Heart right ventricle (tissue), 16 donors: ENCODE measurements around the gene IL25. TPM values are rescaled to one million over a fixed set of nuclear protein-coding genes. Genes with fewer than 3 reads are reported as not detected.

Experiments
- ATAC-seq, 8 donors: fragments of 200-7000 bp; cut with Tn5 transposase; one replicate each; pipeline ENCODE4 v1.9.1; 2020; ENCODE audit warnings: mild to moderate bottlenecking in 8 of 8, moderate library complexity in 8 of 8, moderate number of reproducible peaks in 1 of 8
- DNase-seq, 2 donors: peaks; one replicate each; pipeline ENCODE4 v3.0.0-alpha.2; 2020
- H3K27ac ChIP-seq, 10 donors: fragments of 200-600 bp; sonication (generic) in 2 of 10; one replicate each; pipeline versions ENCODE4 v1.5.0 to v1.8.0; 2020 to 2022; ENCODE audit warnings: mild to moderate bottlenecking in 3 of 10
- H3K27me3 ChIP-seq, 7 donors: fragments of 200-600 bp; one replicate each; pipeline ENCODE4 v1.8.0; 2021 to 2022; ENCODE audit warnings: mild to moderate bottlenecking in 2 of 7
- H3K36me3 ChIP-seq, 9 donors: fragments of 200-600 bp; sonication (generic) in 1 of 9; one replicate each; pipeline versions ENCODE4 v1.5.0 to v1.8.0; 2020 to 2022; ENCODE audit warnings: mild to moderate bottlenecking in 2 of 9
- H3K4me1 ChIP-seq, 9 donors: fragments of 200-600 bp; sonication (generic) in 1 of 9; one replicate each; pipeline versions ENCODE4 v1.5.0 to v1.8.0; 2020 to 2022; ENCODE audit warnings: mild to moderate bottlenecking in 4 of 9
- H3K4me3 ChIP-seq, 10 donors: fragments of 200-600 bp; sonication (generic) in 2 of 10; one replicate each; pipeline versions ENCODE4 v1.5.0 to v1.8.0; 2020 to 2022; ENCODE audit warnings: mild to moderate bottlenecking in 7 of 10, moderate library complexity in 2 of 10
- H3K9me3 ChIP-seq, 11 donors: fragments of 200-600 bp in 10 of 11; sonication (generic) in 2 of 11; one replicate each; pipeline versions ENCODE4 v1.5.0 to v1.8.0; 2013 to 2022; ENCODE audit warnings: mild to moderate bottlenecking in 2 of 11, control low read depth in 1 of 11, moderate library complexity in 1 of 11
- CTCF ChIP-seq, 9 donors: fragments of 200-600 bp; sonication (generic) in 2 of 9; IDR thresholded peaks; one replicate each; pipeline versions ENCODE4 v1.5.0 to v1.8.0; 2021 to 2022; ENCODE audit warnings: antibody characterized with exemption in 9 of 9, mild to moderate bottlenecking in 5 of 9, moderate library complexity in 1 of 9
- WGBS, 2 donors: extraction: QIAGEN DNeasy Blood & Tissue Kit; methylation state at CpG; one replicate each; pipeline ENCODE4 v1.1.7; 2013; ENCODE audit warnings: inconsistent platforms in 1 of 2; 5-methylcytosine and 5-hydroxymethylcytosine counted together
- intact Hi-C, 10 donors: fragments of 100-400 bp; cut with DNase I; formaldehyde crosslinking; loops; one replicate each; pipeline versions ENCODE4 v1.11.1 to v1.14.2; 2022
- polyA plus RNA-seq, 2 donors: library from polyadenylated mRNA; stranded (reverse); fragments of 200-250 nt; gene quantifications; one replicate each; pipeline ENCODE4 v1.2.3, GENCODE V29; 2013
- total RNA-seq, 10 donors: library from RNA; stranded (reverse); fragmentation: NEBNext Ultra II Directional in 3 of 10; extraction: Animal tissue kit (Norgen Biotek cat#: 25700) in 3 of 10; gene quantifications; one replicate each; pipeline versions ENCODE4 v1.2.1 to v1.2.4, GENCODE V29; 2021 to 2023
- donor health status: Arrhythmogenic right ventricular cardiomyopathy.
- donor health status: ischemic (EF 13 %, LVEDD 7.1; RV severe dilation, severe dysfunction).
- donor health status: healthy with polysubstance abuse.
- donor health status: DM: no; HTN: yes; CAD: no.
- donor health status: DM: no; HTN: no; CAD: no.
- donor health status: ischemic (EF 25% LVEDD 6.9; RV normal size, moderate dysfunction).
- donor health status: ischemic (EF 25% LVEDD 5.7; RV mildly dilated, moderate dysfunction).
- donor health status: healthy.
- donor health status: DM: yes; HTN: yes; CAD: no.
- donor health status: Ischemic cardiomyopathy.
- donor health status: ischemic (EF 35%, LVEDD 5.7; RV mildly dilated, moderate dysfunction).
- donor health status: nonischemic (EF 11% LVEDD 7.7; RV severe dilation, severe dysfunction).
- donor health status: DM: yes; HTN: yes; CAD: no.
- donor health status: PGD.
- donor health status: ischemic (EF 29% LVEDD 5.4; RV normal size, mild dysfunction).
- donor health status: nonischemic (EF 23%, LVEDD 6.1; RV moderate dilation, normal function).

The IL25 gene
- total and polyA plus RNA-seq, 12 donors = 0.29 TPM; not detected in 11

- 39 to 49% methylated on average over 16 of the region's 16 CpGs for WGBS, 2 donors
- Histone ChIP-seq H3K9me3 (no peaks in the 10 kb centered on the region), H3K4me1 (peaks cover 0 to 46% (median 8%) of the 10 kb centered on the region in 9 donors), H3K27ac (peak overlapping the region in 4 of 10 donors; percentile 15 to 48 (median 20)), H3K4me3 (no peak overlapping the region), H3K27me3 (peaks cover 0 to 7% (median 0%) of the 10 kb centered on the region in 7 donors), H3K36me3 (peaks cover 0 to 51% (median 8%) of the 10 kb centered on the region in 9 donors)
- intact Hi-C loops = loop anchor here in 7 of 10 donors (1.0 to 10.0 kb wide), 6 partner anchors 52 to 116 kb away; no protein-coding TSS in a partner anchor
- peak in 5 of 9 donors; percentile 1 to 11 (median 7) for TF ChIP-seq CTCF (IDR thresholded peaks at IDR 0.05)
- DNase-seq (no peak), ATAC-seq (peak; percentile 1 to 26 (median 4))
These were observed 7.7 kb downstream of the IL25 start for GRCh38 chr14:23380197-23380914.

- Histone ChIP-seq H3K36me3 (peaks cover 0 to 57% (median 8%) of the 10 kb centered on the region in 9 donors), H3K27me3 (peaks cover 0 to 7% (median 0%) of the 10 kb centered on the region in 7 donors), H3K4me1 (peaks cover 0 to 46% (median 8%) of the 10 kb centered on the region in 9 donors), H3K4me3 (no peak overlapping the region), H3K9me3 (no peaks in the 10 kb centered on the region), H3K27ac (peak overlapping the region in 1 of 10 donors; percentile 23)
- WGBS, 2 donors = 70 to 76% methylated on average over 4 of the region's 4 CpGs
- no peak for DNase-seq
- no peak for ATAC-seq
- intact Hi-C loops = loop anchor here in 7 of 10 donors (1.0 to 10.0 kb wide), 6 partner anchors 52 to 116 kb away; no protein-coding TSS in a partner anchor
- no peak for TF ChIP-seq CTCF (IDR thresholded peaks at IDR 0.05)
These were observed 8.4 kb downstream of the IL25 start for GRCh38 chr14:23380976-23381375.

GRCh38 chr14:23381871-23382270 is 9.3 kb downstream of the IL25 start:
- Histone ChIP-seq H3K4me3 (no peak overlapping the region), H3K27ac (no peak overlapping the region), H3K9me3 (no peaks in the 10 kb centered on the region), H3K27me3 (peaks cover 0 to 7% (median 0%) of the 10 kb centered on the region in 7 donors), H3K4me1 (peaks cover 0 to 37% (median 1%) of the 10 kb centered on the region in 9 donors), H3K36me3 (peaks cover 0 to 66% (median 8%) of the 10 kb centered on the region in 9 donors)
- no peak for TF ChIP-seq CTCF (IDR thresholded peaks at IDR 0.05)
- whole genome bisulfite sequencing, 2 donors = 39 to 57% methylated on average over 3 of the region's 3 CpGs
- intact Hi-C loops = loop anchor here in 5 of 10 donors (2.0 to 10.0 kb wide), 5 partner anchors 53 to 117 kb away; no protein-coding TSS in a partner anchor
- ATAC-seq = no peak
- DNase-seq = no peak

GRCh38 chr14:23382276-23382675 is 9.7 kb downstream of the IL25 start:
- intact Hi-C loops = loop anchor here in 4 of 10 donors (5.0 to 10.0 kb wide), 3 partner anchors 55 to 117 kb away; no protein-coding TSS in a partner anchor
- H3K27me3 ChIP-seq = peaks cover 0 to 7% (median 0%) of the 10 kb centered on the region in 7 donors
- H3K4me1 ChIP-seq = peaks cover 0 to 33% (median 0%) of the 10 kb centered on the region in 9 donors
- 88% methylated on average over 6 of the region's 6 CpGs for WGBS, 2 donors
- H3K27ac ChIP-seq = no peak overlapping the region
- DNase-seq (no peak), ATAC-seq (no peak)
- H3K36me3 ChIP-seq = peaks cover 0 to 70% (median 8%) of the 10 kb centered on the region in 9 donors
- no peaks in the 10 kb centered on the region for H3K9me3 ChIP-seq
- H3K4me3 ChIP-seq = no peak overlapping the region
- TF ChIP-seq CTCF (IDR thresholded peaks at IDR 0.05) = no peak
